Measurements from ENCODE around the gene TYW1.
"Not testable (repeated sequence)": the region's sequence is repeated elsewhere in the genome, so short reads cannot be mapped to it uniquely, and the experiment has no call there.

Gene TYW1

GRCh38 chr7:67192123-67192702, 195.6 kb downstream of the TYW1 start:
- DNase-seq: not testable (repeated sequence)

- DNase-seq: not testable (repeated sequence)
These were observed 196.4 kb downstream of the TYW1 start for GRCh38 chr7:67192889-67193613.

- not testable (repeated sequence) for DNase-seq
These were observed 199.5 kb downstream of the TYW1 start for GRCh38 chr7:67196176-67196575.

GRCh38 chr7:67198865-67199526, 202.4 kb downstream of the TYW1 start:
- DNase-seq: not testable (repeated sequence)

- not testable (repeated sequence) for DNase-seq
These were observed 209.1 kb downstream of the TYW1 start for GRCh38 chr7:67205772-67206171.

- no peak for DNase-seq
These were observed 209.8 kb downstream of the TYW1 start for GRCh38 chr7:67206452-67206851.

- DNase-seq: not testable (repeated sequence)
These were observed 212.0 kb downstream of the TYW1 start for GRCh38 chr7:67208656-67209055.

GRCh38 chr7:67209256-67209655, 212.6 kb downstream of the TYW1 start:
- DNase-seq: no peak

GRCh38 chr7:67210567-67210966, 213.9 kb downstream of the TYW1 start:
- no peak for DNase-seq

GRCh38 chr7:67211650-67212330, 215.2 kb downstream of the TYW1 start:
- peak; percentile 18 for DNase-seq

- not testable (repeated sequence) for DNase-seq
These were observed 216.4 kb downstream of the TYW1 start for GRCh38 chr7:67213038-67213437.

GRCh38 chr7:67223551-67223950, 226.9 kb downstream of the TYW1 start:
- DNase-seq: not testable (repeated sequence)

- peak; percentile 41 for DNase-seq
These were observed 229.8 kb downstream of the TYW1 start for GRCh38 chr7:67226340-67226907.

- not testable (repeated sequence) for DNase-seq
These were observed 230.3 kb downstream of the TYW1 start for GRCh38 chr7:67226967-67227366.

- DNase-seq: not testable (repeated sequence)
These were observed 232.4 kb downstream of the TYW1 start for GRCh38 chr7:67229018-67229417.

- DNase-seq: not testable (repeated sequence)
These were observed 233.4 kb downstream of the TYW1 start for GRCh38 chr7:67230029-67230428.

GRCh38 chr7:67233506-67233905, 236.9 kb downstream of the TYW1 start:
- not testable (repeated sequence) for DNase-seq

GRCh38 chr7:67236216-67236615, 239.6 kb downstream of the TYW1 start:
- DNase-seq: not testable (repeated sequence)

- not testable (repeated sequence) for DNase-seq
These were observed 246.2 kb downstream of the TYW1 start for GRCh38 chr7:67242871-67243270.

GRCh38 chr7:67248364-67248763, 251.7 kb downstream of the TYW1 start:
- not testable (repeated sequence) for DNase-seq

- no peak for DNase-seq
These were observed 255.4 kb downstream of the TYW1 start for GRCh38 chr7:67251986-67252558.

GRCh38 chr7:67255076-67255475, 258.4 kb downstream of the TYW1 start:
- not testable (repeated sequence) for DNase-seq

GRCh38 chr7:67257779-67258178, 261.1 kb downstream of the TYW1 start:
- not testable (repeated sequence) for DNase-seq
